ENCODE results near the gene EPSTI1.

- TF ChIP-seq TAF1 (IDR thresholded peaks at IDR 0.05; ENCODE audit: low read depth) (no peak), MXI1 (conservative IDR thresholded peaks at IDR 0.05; ENCODE audit: poor library complexity, severe bottlenecking) (no peak)
These were observed 10.7 kb downstream of the EPSTI1 start for GRCh38 chr13:42981317-42981716.
